HG03432 (cell line): Measurements from ENCODE around the gene RTP3.

Experiments
- ATAC-seq: cut with Tn5 transposase; IDR thresholded peaks from one replicate; pipeline ENCODE4 v1.9.1; 2021; ENCODE audit warnings: mild to moderate bottlenecking, moderate library complexity; ENCODE audit not compliant: unreplicated experiment

The RTP3 gene

DNA sequence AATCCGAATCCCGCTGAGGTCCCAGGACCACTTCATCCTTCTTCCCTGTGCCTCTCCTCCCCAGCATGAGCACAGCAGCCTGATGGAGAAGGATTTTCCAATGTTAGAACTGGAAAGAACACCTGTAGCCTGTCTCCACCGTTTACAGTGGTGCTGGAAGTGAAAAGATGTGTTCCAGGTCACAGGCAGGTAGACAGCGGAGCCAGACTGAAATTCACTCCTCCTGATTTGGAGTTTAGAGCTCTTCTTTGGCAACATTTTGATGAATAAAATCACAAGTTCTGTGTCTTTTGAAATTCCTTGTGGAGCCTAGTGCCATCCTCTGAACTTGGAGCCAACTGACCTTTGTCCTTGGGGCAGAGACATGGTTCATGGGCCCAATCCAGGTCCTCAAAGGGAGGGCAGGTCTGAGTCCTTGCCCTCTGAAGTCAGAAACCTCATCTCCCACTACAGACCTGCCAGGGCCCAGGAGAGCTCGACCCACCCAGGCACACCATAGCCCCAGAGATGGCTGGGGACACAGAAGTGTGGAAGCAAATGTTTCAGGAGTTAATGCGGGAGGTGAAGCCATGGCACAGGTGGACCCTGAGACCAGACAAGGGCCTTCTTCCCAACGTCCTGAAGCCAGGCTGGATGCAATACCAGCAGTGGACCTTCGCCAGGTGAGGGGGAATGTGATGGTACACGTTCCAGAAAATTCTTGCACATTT lies at the start of gene RTP3:
TSS of gene RTP3 (plus strand) at position 421 of the 710 bp plus-strand sequence. CDS start at position 508, 87 bp downstream.
- no peak for ATAC-seq

DNA sequence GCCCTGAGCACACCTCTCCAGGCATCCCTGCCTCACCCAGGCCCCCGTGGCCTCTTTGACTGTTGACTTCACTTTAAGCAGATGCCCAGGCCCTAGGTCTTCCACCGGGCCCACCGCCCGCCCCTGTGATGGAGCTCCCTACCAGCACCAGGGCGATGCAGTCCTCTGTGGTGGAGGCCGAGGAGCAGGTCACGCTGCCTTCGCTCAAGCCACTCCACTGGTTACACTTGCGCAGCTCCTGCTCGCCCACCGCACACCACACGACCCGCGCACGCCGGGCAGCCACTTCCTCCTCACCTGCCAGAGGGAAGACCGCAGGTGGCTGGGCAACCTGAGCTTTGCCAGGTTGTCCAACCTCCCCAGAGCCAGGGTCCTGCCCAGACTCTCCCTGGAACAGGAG lies 49.1 kb upstream of the RTP3 start:
- ATAC-seq, result no peak

GRCh38 chr3:46449755-46450552 lies 47.8 kb upstream of the RTP3 start:
- no peak for ATAC-seq

DNA sequence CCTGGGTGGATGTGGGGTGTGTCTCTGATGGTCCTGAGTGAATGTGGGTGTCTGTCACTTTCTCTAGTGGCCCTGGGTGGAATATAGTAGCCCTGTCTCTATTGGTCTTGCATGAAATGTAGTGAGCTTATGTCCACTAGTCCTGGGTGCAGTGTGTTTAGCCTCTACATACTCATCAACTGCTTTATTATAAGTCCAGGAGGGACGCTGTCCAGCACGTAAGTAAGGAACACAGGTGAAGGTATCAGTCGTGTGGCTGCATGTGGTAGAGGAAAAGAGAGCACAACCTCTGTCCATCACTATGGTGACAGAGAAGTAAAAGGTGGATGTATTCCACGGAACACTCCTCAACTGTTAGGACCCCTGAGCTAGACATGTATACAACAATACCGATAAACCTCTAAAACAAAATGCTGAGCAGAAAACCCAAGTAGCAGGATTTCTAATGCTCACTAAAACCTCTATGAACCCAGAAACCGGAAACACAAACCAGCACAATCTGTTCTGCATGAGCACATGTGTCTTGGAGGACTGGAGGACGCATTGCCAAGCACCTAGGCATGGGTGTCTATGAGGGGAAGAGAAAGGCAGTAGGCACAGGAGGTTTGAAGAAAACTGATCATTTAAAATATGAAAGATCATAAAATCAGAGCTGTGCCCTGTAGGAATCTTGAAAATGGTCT lies 44.1 kb upstream of the RTP3 start:
- no peak for ATAC-seq

DNA sequence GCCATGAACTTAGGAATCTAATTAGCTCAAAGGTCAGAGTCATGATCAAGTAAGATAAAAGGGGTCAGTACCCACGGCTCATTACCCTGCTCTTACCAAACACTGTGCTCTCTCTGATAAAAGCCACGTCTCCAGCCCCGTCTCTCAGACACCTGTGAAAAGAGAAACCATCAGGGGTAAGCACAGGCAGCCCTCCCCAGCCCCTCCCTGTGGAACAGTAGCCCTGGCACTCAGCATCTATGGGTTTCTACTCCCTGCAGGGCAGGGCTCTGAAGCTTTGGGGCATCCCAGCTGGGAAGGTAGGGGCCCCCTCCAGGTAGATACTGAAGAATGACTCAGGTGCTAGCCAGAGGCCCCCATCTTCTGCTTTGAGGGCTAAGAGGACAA lies 43.6 kb upstream of the RTP3 start:
- no peak for ATAC-seq

DNA sequence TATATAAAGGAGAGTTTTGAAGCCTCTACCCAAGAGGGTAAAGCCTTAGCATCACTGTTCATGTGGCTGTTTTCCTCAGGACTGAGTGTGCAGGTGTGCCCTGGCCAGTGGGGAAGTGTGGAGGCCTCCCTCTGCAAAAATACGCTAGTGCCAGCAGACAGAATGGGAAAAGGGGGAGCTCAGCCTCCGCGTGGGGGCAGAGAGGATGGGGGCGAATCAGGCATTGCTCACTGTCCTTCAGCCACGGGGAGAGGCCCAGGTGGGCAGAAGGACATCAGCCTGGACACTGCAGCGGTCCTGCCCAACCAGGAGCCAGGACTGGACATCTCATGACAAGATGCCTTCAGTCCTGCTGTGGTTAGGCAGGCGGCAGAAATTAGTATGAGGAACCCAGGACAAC lies 43.2 kb upstream of the RTP3 start:
- ATAC-seq, result no peak

DNA sequence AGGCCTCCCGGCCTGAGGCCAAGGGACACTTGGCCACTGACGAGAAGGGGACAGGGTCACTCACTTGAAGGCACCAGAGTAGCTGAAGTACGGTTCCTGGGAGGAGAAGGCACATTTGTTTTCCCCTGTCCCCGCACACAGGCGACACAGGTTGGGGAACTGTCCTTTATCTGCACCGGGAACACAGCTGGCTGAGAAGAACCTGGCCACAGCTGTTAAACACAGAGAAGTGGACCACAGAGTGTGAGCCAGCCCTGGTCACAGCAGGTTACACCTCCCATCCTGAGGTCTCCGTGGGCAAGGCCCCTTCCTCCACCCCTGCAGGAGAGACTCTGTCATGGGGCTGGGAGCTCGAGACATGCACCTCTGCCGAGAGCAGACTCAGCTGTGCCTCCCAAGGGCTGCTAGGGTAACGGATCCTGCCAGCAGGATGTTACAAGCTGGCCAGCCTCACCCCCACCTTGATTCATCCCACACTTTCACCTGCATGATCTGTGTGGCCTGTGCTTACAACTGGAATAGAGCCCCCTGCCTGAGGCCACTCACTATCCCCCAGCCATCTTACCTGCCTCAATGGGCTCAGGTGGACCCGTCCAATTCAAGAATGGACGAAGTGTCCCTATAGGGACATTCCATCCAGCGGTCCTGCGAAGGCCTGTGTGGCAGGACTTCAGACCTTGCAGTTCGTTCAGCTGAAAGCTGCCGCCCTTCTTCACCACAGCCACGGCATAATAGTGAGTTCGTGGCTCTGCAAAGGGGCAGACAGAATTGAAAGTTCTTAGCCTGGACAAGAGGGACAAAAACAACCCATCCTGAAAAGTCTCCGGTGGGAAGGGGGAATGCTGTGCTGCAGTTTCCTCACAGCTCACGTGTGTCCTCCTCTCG lies 42.3 kb upstream of the RTP3 start:
- ATAC-seq, result no peak

GRCh38 chr3:46456118-46456517 lies 41.7 kb upstream of the RTP3 start:
- no peak for ATAC-seq

- no peak for ATAC-seq
Observed at GRCh38 chr3:46460051-46460450, 37.7 kb upstream of the RTP3 start.

- ATAC-seq, result no peak
Observed at GRCh38 chr3:46462111-46462510, 35.7 kb upstream of the RTP3 start.

GRCh38 chr3:46462511-46462910 lies 35.3 kb upstream of the RTP3 start:
- ATAC-seq, result no peak

DNA sequence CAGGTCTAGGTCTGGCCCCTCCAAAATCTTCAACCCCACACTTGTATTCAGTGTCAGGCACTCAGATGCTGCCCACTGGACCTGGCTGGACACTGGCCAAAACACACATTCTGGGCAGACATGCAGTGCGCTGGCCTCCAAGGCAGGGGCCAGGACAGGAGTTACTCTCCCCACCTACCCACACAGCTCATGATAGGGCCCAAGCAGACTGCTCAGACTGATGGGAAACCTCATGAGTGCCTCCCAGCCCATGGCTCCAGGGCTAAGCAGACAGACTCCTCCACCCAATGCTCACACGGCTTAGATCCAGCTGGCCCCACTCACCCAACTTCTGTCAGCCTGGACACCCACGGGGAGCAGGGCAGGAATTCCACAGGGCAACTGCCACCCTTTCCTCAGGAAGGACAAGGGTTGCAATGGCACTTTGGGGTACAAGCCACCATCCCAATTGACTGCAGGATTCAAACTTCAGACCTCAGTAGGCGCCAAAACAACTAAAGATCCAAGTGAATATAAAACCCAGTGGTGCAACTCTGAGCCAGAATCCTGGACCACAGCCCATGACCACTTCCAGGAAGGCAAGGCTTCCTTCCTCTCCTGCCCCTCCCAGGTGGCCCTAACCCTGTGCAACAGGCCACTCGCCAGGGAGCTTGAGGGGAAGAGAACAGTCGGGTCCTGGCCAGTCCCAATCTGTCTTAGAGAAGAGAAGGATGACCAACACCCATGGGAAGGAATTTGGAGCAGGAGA lies 34.5 kb upstream of the RTP3 start:
- ATAC-seq, result no peak

- no peak for ATAC-seq
Observed at GRCh38 chr3:46463868-46464241, 33.9 kb upstream of the RTP3 start.

- no peak for ATAC-seq
Observed at GRCh38 chr3:46464326-46465195, 33.2 kb upstream of the RTP3 start, which contains the start of gene LTF. LTF (minus strand) TSS chr3:46464905; CDS start chr3:46464867, 38 bp downstream.

DNA sequence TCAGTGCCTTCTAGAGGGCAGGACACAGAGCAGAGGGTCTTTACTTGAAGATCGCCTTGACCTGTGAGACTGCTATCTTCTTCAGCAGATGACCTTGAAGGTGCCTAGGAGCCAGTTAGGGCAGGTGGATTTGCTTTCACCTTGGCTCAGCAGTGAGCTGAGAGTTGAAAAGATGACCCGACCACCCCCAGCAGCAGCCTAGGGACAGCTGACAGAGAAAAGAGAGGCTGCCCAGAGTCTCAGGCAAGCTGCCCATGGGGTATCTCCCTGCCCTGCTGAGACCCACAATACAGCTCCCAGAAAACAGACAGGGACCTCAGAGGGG lies 32.6 kb upstream of the RTP3 start:
- no peak for ATAC-seq

GRCh38 chr3:46466273-46466672 lies 31.5 kb upstream of the RTP3 start:
- ATAC-seq, result no peak

DNA sequence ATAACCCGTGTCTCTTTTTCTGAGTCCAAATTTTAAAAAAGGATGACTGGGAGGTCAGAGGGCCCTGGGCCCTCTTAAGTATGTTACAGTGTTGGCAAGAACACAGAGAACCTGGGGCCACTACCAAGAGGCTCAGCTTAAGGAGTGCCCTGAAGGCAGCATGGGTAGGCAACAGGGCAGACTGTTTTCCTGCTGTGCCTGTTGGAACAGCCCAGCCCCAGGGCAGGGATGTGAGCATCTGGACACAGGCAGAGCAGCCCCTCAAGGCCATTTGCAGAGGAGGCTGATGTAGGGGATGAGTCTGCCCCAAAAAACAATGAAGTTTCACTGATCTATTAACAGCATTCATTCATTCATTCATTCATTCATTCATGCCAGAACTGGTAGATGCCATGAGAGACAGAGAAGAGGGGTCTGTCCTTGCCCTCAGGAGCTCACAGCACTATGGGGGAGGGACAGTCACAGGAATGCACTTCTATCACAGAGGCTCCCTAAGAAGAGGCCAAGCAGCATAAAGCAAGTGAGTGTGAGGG lies 30.8 kb upstream of the RTP3 start:
- ATAC-seq, result no peak

GRCh38 chr3:46467562-46467961 lies 30.2 kb upstream of the RTP3 start:
- ATAC-seq, result no peak
